MCF 10A (cell line): ENCODE results near the gene CELSR1. TPM values are rescaled to one million over a fixed set of nuclear protein-coding genes. Genes with fewer than 3 reads are reported as not detected.

Source experiments
- BruUV-seq: library from RNA; stranded (reverse); fragments of 400-500 nt; replicated peaks from 2 replicates; lab custom pipeline; 2021; lab: Mats Ljungman, UMichigan
- CTCF ChIA-PET: fragments of 300-600 bp; sonication (Branson Sonifier 250); formaldehyde crosslinking; extraction: SDS; loops from one replicate; lab custom pipeline; 2021; ENCODE audit warnings: antibody characterized with exemption, inconsistent platforms; lab: Yijun Ruan, JAX
- POLR2A ChIA-PET: fragments of 300-600, 350-650 bp; sonication (Branson Sonifier 250); formaldehyde crosslinking; extraction: SDS; loops from one replicate; lab custom pipeline; 2020; ENCODE audit warnings: antibody characterized with exemption, inconsistent platforms; lab: Yijun Ruan, JAX
- DNase-seq: peaks from one replicate; pipeline ENCODE4 v3.0.0-alpha.2; 2018; ENCODE audit not compliant: unreplicated experiment
- H3K27ac Mint-ChIP-seq: one replicate; pipeline ENCODE4 v1.8.0; 2022; ENCODE audit warnings: mild to moderate bottlenecking, low read depth, mixed read lengths; ENCODE audit not compliant: unreplicated experiment
- H3K27me3 Mint-ChIP-seq: one replicate; pipeline ENCODE4 v1.8.0; 2022; ENCODE audit warnings: mixed read lengths; ENCODE audit not compliant: insufficient read depth, unreplicated experiment
- H3K36me3 Mint-ChIP-seq: one replicate; pipeline ENCODE4 v1.8.0; 2022; ENCODE audit warnings: mild to moderate bottlenecking, moderate library complexity, mixed read lengths; ENCODE audit not compliant: insufficient read depth, unreplicated experiment
- H3K4me1 Mint-ChIP-seq: one replicate; pipeline ENCODE4 v1.8.0; 2022; ENCODE audit warnings: mixed read lengths; ENCODE audit not compliant: insufficient read depth, unreplicated experiment
- H3K4me3 Mint-ChIP-seq: one replicate; pipeline ENCODE4 v1.8.0; 2022; ENCODE audit warnings: mild to moderate bottlenecking, moderate library complexity, mixed read lengths; ENCODE audit not compliant: unreplicated experiment
- H3K9me3 Mint-ChIP-seq: one replicate; pipeline ENCODE4 v1.8.0; 2022; ENCODE audit warnings: mixed read lengths; ENCODE audit not compliant: unreplicated experiment
- intact Hi-C: fragments of 100-400 bp; cut with micrococcal nuclease; formaldehyde crosslinking; loops from 2 replicates; pipeline ENCODE4 v1.14.1; 2022
- total RNA-seq: library from RNA; stranded (reverse); gene quantifications from 2 replicates; pipeline ENCODE4 v1.2.3, GENCODE V29; 2022
- TF ChIP-seq, protein P1 (sequence below): fragments of 200-600 bp; IDR thresholded peaks from one replicate; pipeline ENCODE4 v1.8.0; 2022; ENCODE audit warnings: antibody characterized with exemption, mild to moderate bottlenecking; ENCODE audit not compliant: unreplicated experiment

Gene CELSR1
- total RNA-seq, 1 experiment from 2014 or later: 49.1 TPM

DNA sequence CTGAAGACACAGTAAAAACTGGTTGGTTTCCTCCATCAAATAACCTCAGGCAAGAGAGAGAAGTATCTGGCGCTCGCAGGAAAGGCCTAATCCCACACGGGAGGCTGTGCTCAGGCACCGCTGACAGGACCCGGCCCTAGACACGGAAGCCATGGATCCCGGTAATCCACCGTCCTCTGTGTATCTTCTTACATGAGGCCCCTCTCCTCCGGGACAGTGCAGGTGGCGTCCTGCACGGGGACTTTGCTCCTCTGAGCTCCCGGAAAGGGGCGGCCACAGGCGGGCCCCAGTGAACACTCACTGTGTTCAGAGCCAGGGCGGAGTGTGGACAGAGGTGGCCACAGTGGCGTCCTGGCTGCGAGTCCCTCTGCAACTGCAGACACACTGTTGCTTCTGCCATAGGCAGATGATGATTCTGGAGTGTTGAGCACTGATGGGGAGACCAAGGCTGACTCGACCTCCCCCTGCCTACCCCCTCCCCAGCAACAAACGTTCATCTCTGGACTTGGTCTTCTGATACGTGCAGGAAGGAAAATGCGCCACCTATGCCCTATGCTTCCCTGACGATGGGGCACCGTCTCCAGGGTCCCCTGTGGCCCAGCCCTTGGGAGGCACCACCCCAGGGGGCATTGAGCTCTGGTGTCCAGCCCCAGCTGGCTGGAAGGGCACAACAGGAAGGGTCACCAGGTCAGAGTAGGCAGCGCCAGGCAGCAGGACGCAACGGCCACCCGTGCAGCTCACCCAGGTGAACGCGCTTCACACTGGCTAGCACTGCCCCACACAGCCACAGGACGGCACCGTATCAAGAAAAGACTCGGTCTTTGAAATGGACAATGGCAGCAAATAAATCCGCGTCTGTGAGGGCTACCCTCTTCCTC, 106.2 kb downstream of the CELSR1 start:
- no peak for DNase-seq
- Mint-ChIP-seq H3K4me1 (no peaks in the 10 kb centered on the region), H3K27ac (no peak overlapping the region), H3K36me3 (peaks cover 20% of the 10 kb centered on the region), H3K9me3 (peaks cover under 1% of the 10 kb centered on the region), H3K27me3 (no peaks in the 10 kb centered on the region), H3K4me3 (no peak overlapping the region)
- TF ChIP-seq, protein P1, sequence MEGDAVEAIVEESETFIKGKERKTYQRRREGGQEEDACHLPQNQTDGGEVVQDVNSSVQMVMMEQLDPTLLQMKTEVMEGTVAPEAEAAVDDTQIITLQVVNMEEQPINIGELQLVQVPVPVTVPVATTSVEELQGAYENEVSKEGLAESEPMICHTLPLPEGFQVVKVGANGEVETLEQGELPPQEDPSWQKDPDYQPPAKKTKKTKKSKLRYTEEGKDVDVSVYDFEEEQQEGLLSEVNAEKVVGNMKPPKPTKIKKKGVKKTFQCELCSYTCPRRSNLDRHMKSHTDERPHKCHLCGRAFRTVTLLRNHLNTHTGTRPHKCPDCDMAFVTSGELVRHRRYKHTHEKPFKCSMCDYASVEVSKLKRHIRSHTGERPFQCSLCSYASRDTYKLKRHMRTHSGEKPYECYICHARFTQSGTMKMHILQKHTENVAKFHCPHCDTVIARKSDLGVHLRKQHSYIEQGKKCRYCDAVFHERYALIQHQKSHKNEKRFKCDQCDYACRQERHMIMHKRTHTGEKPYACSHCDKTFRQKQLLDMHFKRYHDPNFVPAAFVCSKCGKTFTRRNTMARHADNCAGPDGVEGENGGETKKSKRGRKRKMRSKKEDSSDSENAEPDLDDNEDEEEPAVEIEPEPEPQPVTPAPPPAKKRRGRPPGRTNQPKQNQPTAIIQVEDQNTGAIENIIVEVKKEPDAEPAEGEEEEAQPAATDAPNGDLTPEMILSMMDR: no peak
- ChIA-PET CTCF (interaction anchor here (0.6 to 1.0 kb wide), 2 partner anchors 111 to 113 kb away, joined by 3 to 5 read pairs; no protein-coding TSS in a partner anchor), POLR2A (no interaction called here)
- intact Hi-C loops: no loop called here
- BruUV-seq: no TSS peak

DNA sequence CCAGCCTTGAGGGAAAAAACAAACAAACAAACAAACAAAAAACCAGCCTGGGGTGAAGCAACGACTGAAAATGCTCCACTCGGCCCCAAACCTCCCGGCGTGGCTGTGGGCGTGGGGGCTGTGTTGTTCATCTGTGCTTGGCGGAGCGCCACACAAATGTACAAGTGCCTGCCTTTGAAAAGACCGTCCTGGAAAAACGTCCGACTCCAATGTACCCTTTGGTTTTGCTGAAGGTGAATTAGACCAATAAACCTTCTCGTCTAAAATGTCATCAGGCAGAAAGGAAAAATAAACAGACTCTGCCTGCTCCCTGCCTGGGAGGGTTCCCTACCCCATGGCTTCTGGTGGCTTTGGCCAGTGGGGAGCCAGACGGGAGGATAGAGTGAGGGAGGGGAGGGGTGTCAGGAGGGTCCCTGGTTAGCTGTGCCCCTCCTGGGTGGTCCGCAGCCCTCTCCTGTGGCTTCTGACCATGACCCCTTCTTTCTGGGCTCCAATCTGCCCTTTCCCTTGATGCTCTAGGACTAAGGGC, 108.0 kb downstream of the CELSR1 start:
- no peak overlapping the region for H3K4me3 Mint-ChIP-seq
- no peaks in the 10 kb centered on the region for H3K27me3 Mint-ChIP-seq

DNA sequence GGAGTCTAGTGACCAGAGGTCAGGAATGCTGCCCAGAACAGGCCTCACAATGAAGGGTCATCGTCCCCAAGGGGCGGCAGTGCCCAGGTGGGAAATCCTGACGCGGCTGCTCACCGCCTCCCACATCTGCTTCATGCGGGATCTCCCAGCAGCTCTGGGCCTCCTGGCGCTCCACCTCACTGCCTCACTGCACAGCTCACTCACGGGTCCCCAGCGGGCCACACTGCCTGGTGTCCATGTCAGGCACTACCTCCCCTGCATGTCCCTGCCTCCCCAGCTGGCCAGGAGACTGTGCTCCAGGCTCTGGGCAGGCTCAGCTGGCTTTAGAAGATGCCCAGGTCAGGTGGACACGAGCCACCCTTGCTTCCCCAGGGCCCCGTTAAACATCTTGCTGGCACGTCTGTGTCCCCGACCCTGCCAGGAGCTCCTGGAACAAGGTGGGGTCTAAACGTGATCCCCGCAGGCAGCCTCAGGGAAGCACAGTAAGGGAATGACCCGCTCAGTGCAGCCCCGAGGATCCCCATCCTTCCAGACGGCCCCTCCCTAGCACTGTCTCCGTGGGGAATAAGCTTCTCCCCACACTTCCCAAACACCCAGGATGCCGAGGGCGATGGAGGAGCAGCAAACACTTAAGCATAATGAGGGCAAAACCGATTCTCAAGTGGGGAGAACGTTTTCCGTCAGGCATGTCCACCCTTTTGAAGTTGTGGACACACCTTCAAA, 108.7 kb downstream of the CELSR1 start:
- Mint-ChIP-seq H3K27me3 (no peaks in the 10 kb centered on the region), H3K4me1 (no peaks in the 10 kb centered on the region), H3K36me3 (peaks cover 14% of the 10 kb centered on the region), H3K9me3 (peaks cover 10% of the 10 kb centered on the region), H3K27ac (no peak overlapping the region), H3K4me3 (no peak overlapping the region)
- intact Hi-C loops: no loop called here
- ChIA-PET CTCF (interaction anchor here (0.5 to 0.6 kb wide), 2 partner anchors 22 to 47 kb away, joined by 3 read pairs; no protein-coding TSS in a partner anchor), POLR2A (interaction anchor here (0.6 kb wide), 1 partner anchor 79 kb away, joined by 4 read pairs; no protein-coding TSS in a partner anchor)
- DNase-seq: no peak
- TF ChIP-seq, protein P1: no peak
- BruUV-seq: no TSS peak

More for the DNA sequence above, 108.0 kb downstream of the CELSR1 start:
- no peak for DNase-seq
- no peaks in the 10 kb centered on the region for H3K4me1 Mint-ChIP-seq
- CTCF ChIA-PET: interaction anchor here (1.3 kb wide), 1 partner anchor 62 kb away, joined by 3 read pairs; no protein-coding TSS in a partner anchor
- no TSS peak for BruUV-seq
- H3K9me3 Mint-ChIP-seq: peaks cover 10% of the 10 kb centered on the region
- POLR2A ChIA-PET: no interaction called here
- peaks cover 14% of the 10 kb centered on the region for H3K36me3 Mint-ChIP-seq
- no peak overlapping the region for H3K27ac Mint-ChIP-seq
- intact Hi-C loops: no loop called here
- TF ChIP-seq, protein P1: no peak
